Activated CD4-positive, alpha-beta memory T cell treated with anti-CD3 and anti-CD28 coated beads, Interleukin-2, amount 10 ng/mL, durations not matched to agents 7 days and 5 days (primary cell): ENCODE results near the gene CLSTN2. TPM values are rescaled to one million over a fixed set of nuclear protein-coding genes. Genes with fewer than 3 reads are reported as not detected.
"Not testable (repeated sequence)": the region's sequence is repeated elsewhere in the genome, so short reads cannot be mapped to it uniquely, and the experiment has no call there.

Source experiments
- CTCF ChIA-PET: fragments of 350-600 bp; sonication (Branson Sonifier 250); formaldehyde crosslinking; loops from one replicate; lab custom pipeline; 2021; ENCODE audit warnings: antibody characterized with exemption, inconsistent platforms; lab: Charles Lee
- POLR2A ChIA-PET: fragments of 350-600 bp; sonication (Branson Sonifier 250); formaldehyde crosslinking; loops from one replicate; lab custom pipeline; 2021; ENCODE audit warnings: antibody characterized with exemption; lab: Charles Lee
- DNase-seq: peaks from one replicate; pipeline ENCODE4 v3.0.0-alpha.2; 2020
- H3K27ac Mint-ChIP-seq: one replicate; pipeline ENCODE4 v1.8.0; 2021; ENCODE audit warnings: mild to moderate bottlenecking, mixed read lengths
- H3K27me3 Mint-ChIP-seq: one replicate; pipeline ENCODE4 v1.8.0; 2021; ENCODE audit warnings: mixed read lengths
- H3K36me3 Mint-ChIP-seq: one replicate; pipeline ENCODE4 v1.8.0; 2021; ENCODE audit warnings: low read depth, mixed read lengths
- H3K4me1 Mint-ChIP-seq: one replicate; pipeline ENCODE4 v1.8.0; 2021; ENCODE audit warnings: mixed read lengths
- H3K4me3 Mint-ChIP-seq: one replicate; pipeline ENCODE4 v1.8.0; 2021; ENCODE audit warnings: mild to moderate bottlenecking, mixed read lengths
- H3K9me3 Mint-ChIP-seq: one replicate; pipeline ENCODE4 v1.8.0; 2021; ENCODE audit warnings: mixed read lengths
- total RNA-seq, 2 experiments: library from RNA; stranded (reverse); gene quantifications; one replicate each; pipeline ENCODE4 v1.2.3, GENCODE V29; 2021

CLSTN2 gene
- total RNA-seq, 2 experiments from 2014 or later: not detected

DNA sequence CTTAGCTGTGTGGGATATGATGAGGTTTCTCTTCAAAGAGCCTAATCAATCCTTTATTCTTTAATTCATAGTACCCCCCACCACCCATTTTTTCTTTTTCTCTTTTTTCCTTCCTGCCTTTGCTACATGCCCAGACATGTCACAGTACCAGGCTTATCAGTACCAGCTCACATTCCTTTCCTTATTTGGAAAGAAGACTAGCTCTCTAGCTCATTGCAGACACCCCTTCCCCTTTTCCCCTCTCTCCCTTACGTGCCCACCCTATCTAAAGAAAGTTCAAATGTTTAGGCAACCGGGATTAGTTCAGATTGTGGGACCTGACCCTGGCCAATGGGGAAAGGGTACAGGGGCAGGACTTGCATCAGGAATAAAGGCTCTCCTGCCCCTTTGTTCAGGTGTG lies 488.6 kb downstream of the CLSTN2 start:
- H3K27ac Mint-ChIP-seq, H3K27me3 Mint-ChIP-seq, H3K9me3 Mint-ChIP-seq, DNase-seq, CTCF ChIA-PET, H3K4me3 Mint-ChIP-seq, H3K4me1 Mint-ChIP-seq, POLR2A ChIA-PET, H3K36me3 Mint-ChIP-seq: not testable (repeated sequence)

DNA sequence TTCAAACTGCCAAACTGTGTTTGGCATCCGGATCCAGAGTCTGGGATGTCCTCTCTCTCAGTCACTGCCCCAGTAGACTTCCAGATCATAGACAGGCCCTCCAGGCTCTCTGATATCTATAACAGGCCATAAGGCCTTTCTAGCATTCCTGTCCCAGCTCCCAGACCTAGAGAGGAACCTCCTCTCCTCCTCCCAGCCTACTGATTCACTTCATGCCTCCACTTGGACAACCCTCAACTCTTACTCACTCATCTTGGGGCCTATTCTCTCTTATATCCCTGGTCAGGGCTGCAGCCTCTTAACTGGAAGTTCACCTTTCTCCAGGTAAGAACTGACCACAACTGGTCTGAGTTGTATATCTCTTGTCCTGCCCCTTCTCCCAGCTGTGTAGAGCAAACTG lies 489.2 kb downstream of the CLSTN2 start:
- no peaks in the 10 kb centered on the region for H3K36me3 Mint-ChIP-seq
- no peaks in the 10 kb centered on the region for H3K4me1 Mint-ChIP-seq
- DNase-seq: no peak
- H3K27ac Mint-ChIP-seq: no peak overlapping the region
- POLR2A ChIA-PET: no interaction called here
- no peaks in the 10 kb centered on the region for H3K9me3 Mint-ChIP-seq
- no peak overlapping the region for H3K4me3 Mint-ChIP-seq
- CTCF ChIA-PET: no interaction called here
- H3K27me3 Mint-ChIP-seq: no peaks in the 10 kb centered on the region

DNA sequence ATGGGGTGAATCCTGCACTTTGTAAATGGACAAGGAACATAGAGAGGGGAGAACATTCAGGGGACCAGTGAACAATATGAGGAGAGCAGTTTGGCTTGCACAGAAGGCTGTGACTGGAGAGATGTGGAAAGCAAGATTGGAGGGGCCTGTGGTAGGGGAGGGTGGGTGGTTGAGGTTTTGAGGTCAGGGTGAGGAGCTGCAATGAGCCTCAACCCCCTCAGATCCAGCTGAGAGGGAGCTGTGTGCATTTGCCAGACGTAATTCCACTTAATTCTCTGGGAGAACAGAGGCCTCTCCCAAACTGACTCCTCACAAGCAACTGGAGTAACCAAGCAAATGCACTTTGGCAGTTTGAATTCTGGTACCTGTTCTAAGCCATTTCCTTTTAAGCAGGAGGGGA lies 489.7 kb downstream of the CLSTN2 start:
- Mint-ChIP-seq H3K27ac (no peak overlapping the region), H3K27me3 (no peaks in the 10 kb centered on the region), H3K4me1 (no peaks in the 10 kb centered on the region), H3K9me3 (no peaks in the 10 kb centered on the region), H3K4me3 (no peak overlapping the region), H3K36me3 (no peaks in the 10 kb centered on the region)
- no peak for DNase-seq
- POLR2A ChIA-PET: no interaction called here
- CTCF ChIA-PET: no interaction called here

DNA sequence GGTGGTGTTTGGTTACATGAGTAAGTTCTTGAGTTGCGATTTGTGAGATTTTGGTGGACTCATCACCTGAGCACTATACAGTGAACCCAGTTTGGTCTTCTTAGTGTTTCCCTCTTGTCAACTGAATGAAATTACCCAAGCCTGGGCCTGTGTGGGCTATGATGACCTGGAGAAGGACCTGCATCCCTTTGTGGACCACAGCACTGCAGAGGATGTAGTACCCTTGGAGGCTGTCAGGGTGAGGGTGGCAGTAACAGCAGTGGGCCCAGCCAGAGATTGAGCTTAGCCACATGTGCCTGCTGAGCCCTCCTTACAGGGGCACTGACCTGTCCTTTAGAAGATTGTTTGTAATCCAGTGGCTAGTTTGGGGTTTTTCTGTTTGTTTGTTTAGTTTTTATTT lies 492.8 kb downstream of the CLSTN2 start:
- no peaks in the 10 kb centered on the region for H3K4me1 Mint-ChIP-seq
- ChIA-PET CTCF (no interaction called here), POLR2A (no interaction called here)
- DNase-seq: no peak
- no peaks in the 10 kb centered on the region for H3K27me3 Mint-ChIP-seq
- H3K27ac Mint-ChIP-seq: no peak overlapping the region
- no peaks in the 10 kb centered on the region for H3K36me3 Mint-ChIP-seq
- H3K9me3 Mint-ChIP-seq: no peaks in the 10 kb centered on the region
- no peak overlapping the region for H3K4me3 Mint-ChIP-seq

DNA sequence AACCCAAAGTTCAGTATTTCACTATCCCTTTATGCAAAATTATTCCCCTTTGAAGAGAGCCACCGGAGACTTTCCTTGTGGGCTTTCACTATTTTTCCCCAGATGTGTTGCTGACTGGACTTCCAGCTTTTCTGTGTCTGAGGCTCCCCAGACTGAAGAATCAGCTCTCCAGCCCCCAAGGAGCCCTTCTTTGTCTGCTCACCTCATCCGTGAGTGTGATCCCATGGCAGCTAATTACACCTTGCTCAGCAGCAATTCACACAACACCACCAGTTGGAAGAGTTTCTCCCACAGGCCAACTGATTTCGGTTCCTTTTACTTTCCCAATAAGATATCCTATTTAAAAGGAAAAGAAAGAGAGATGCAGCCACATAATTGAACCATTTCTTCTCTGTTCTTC lies 493.4 kb downstream of the CLSTN2 start:
- DNase-seq: no peak
- H3K4me1 Mint-ChIP-seq: no peaks in the 10 kb centered on the region
- H3K36me3 Mint-ChIP-seq: no peaks in the 10 kb centered on the region
- H3K27ac Mint-ChIP-seq: no peak overlapping the region
- POLR2A ChIA-PET: no interaction called here
- H3K27me3 Mint-ChIP-seq: no peaks in the 10 kb centered on the region
- CTCF ChIA-PET: no interaction called here
- no peak overlapping the region for H3K4me3 Mint-ChIP-seq
- no peaks in the 10 kb centered on the region for H3K9me3 Mint-ChIP-seq

DNA sequence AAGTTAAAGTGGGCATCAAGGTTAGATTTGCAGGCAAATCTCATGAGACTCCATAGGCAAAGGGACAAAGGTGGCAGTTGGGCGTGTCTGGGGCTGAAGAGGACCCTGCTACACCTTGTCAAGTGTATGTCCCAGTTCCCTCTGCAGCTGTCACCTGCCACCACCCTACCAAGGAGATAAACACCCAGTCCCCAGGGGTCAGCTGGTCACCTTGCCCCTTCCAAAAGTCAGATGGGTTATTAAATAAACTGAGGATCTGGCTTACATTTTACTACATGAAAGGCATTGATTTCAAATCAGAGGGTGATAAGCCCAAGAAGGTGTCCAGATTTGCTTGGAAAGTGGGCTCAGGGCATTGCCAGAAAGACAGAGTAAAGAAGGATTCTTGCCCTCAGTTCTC lies 494.8 kb downstream of the CLSTN2 start:
- ChIA-PET POLR2A (no interaction called here), CTCF (no interaction called here)
- H3K27ac Mint-ChIP-seq: no peak overlapping the region
- no peaks in the 10 kb centered on the region for H3K36me3 Mint-ChIP-seq
- H3K4me1 Mint-ChIP-seq: no peaks in the 10 kb centered on the region
- H3K27me3 Mint-ChIP-seq: no peaks in the 10 kb centered on the region
- DNase-seq: no peak
- no peak overlapping the region for H3K4me3 Mint-ChIP-seq
- H3K9me3 Mint-ChIP-seq: no peaks in the 10 kb centered on the region

- Mint-ChIP-seq H3K9me3 (no peaks in the 10 kb centered on the region), H3K4me3 (no peak overlapping the region), H3K27ac (no peak overlapping the region), H3K4me1 (no peaks in the 10 kb centered on the region), H3K36me3 (no peaks in the 10 kb centered on the region), H3K27me3 (no peaks in the 10 kb centered on the region)
- DNase-seq: no peak
- POLR2A ChIA-PET: no interaction called here
- CTCF ChIA-PET: interaction anchor here (1.4 kb wide), 1 partner anchor 493 kb away, joined by 3 read pairs; no protein-coding TSS in a partner anchor
Observed at GRCh38 chr3:140430494-140430893, 495.5 kb downstream of the CLSTN2 start.

- ChIA-PET POLR2A (no interaction called here), CTCF (interaction anchor here (1.4 kb wide), 1 partner anchor 494 kb away, joined by 3 read pairs; no protein-coding TSS in a partner anchor)
- H3K27ac Mint-ChIP-seq: no peak overlapping the region
- H3K9me3 Mint-ChIP-seq: no peaks in the 10 kb centered on the region
- no peaks in the 10 kb centered on the region for H3K36me3 Mint-ChIP-seq
- no peak for DNase-seq
- no peaks in the 10 kb centered on the region for H3K27me3 Mint-ChIP-seq
- no peak overlapping the region for H3K4me3 Mint-ChIP-seq
- H3K4me1 Mint-ChIP-seq: no peaks in the 10 kb centered on the region
Observed at GRCh38 chr3:140432229-140432669, 497.3 kb downstream of the CLSTN2 start.

DNA sequence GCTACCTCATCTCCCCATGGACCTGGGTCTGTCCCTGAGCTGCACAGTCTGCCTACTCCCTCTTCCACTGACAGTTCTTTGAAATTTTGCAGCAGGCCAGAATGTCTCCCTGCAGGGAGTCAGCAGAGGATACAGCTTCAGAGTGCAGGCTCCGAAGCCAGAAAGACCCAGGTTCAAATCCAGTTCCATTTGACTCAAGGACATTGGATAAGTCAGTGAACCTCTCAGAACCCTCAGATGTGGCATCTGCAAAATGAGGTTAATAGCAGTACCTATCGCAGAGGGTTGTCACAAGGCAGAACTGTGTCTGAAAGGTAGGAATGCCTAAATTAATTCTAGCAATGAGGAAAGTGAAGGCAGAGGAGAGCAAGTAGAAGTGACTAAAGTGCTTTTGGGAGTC lies 498.4 kb downstream of the CLSTN2 start:
- no peaks in the 10 kb centered on the region for H3K36me3 Mint-ChIP-seq
- H3K27me3 Mint-ChIP-seq: no peaks in the 10 kb centered on the region
- DNase-seq: no peak
- CTCF ChIA-PET: no interaction called here
- H3K27ac Mint-ChIP-seq: no peak overlapping the region
- H3K4me1 Mint-ChIP-seq: no peaks in the 10 kb centered on the region
- POLR2A ChIA-PET: no interaction called here
- no peak overlapping the region for H3K4me3 Mint-ChIP-seq
- H3K9me3 Mint-ChIP-seq: no peaks in the 10 kb centered on the region

- no peak overlapping the region for H3K4me3 Mint-ChIP-seq
- no peaks in the 10 kb centered on the region for H3K36me3 Mint-ChIP-seq
- no peaks in the 10 kb centered on the region for H3K4me1 Mint-ChIP-seq
- no peak overlapping the region for H3K27ac Mint-ChIP-seq
- ChIA-PET POLR2A (no interaction called here), CTCF (no interaction called here)
- H3K9me3 Mint-ChIP-seq: no peaks in the 10 kb centered on the region
- no peak for DNase-seq
- no peaks in the 10 kb centered on the region for H3K27me3 Mint-ChIP-seq
Observed at GRCh38 chr3:140434261-140434905, 499.4 kb downstream of the CLSTN2 start.

DNA sequence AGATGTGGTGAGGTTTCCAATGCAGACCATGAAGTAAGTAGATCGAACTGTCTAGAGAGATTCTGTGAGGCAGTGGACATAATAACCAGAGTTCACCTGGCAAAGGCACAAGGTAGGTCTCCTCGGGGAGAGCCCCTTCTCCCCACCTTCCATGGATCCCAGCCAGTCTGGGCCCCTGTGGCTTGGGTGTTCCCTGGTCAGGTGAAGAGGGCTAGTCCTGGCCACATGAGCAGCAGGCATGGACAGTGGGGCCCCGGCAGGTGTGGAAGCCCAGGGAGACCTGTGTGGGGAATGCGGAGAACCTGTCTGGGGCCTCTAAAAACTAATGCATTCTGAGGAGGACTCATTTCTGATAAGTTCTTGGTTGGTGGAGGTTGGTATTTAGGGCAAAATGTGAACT lies 501.4 kb downstream of the CLSTN2 start:
- Mint-ChIP-seq H3K27ac (no peak overlapping the region), H3K9me3 (no peaks in the 10 kb centered on the region), H3K27me3 (no peaks in the 10 kb centered on the region), H3K36me3 (no peaks in the 10 kb centered on the region), H3K4me1 (no peaks in the 10 kb centered on the region), H3K4me3 (no peak overlapping the region)
- ChIA-PET CTCF (no interaction called here), POLR2A (no interaction called here)
- DNase-seq: no peak

DNA sequence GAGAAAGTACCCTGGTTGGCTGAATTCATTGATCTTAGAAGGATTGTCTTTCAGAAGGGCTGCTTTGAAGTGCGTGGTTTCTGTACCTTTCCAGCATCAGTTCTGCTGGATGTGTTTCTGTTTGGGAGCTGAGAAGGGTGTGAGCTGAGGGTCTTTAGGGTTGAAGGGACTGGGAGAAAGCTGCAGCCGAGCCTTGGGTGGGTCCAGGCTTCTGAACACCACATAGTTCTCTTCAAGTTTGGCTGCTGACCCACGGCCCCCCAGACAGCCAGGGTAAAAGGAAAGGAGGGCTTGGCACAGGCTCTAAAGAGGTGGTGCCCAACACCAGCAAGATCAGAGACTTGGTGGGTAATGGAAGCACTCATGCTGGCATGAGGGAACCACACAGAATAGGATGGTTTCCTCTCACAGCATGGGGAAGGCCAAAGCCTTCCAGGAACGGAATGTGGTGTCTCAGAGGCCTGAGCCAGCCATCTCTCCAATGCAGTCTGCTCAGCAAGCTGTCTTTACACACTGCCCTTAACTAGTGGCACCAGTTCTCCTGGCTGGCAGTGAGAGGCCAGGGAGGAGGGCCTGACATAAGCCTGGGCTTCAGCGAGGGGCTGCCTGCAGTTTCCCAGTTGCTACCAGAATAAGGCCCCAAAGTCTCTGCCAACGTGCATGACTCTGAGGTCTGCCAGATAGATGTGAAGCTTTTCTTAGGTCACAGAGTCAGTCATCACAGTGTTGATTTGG lies 503.9 kb downstream of the CLSTN2 start:
- POLR2A ChIA-PET: no interaction called here
- no peaks in the 10 kb centered on the region for H3K4me1 Mint-ChIP-seq
- no peaks in the 10 kb centered on the region for H3K9me3 Mint-ChIP-seq
- no peak overlapping the region for H3K27ac Mint-ChIP-seq
- H3K4me3 Mint-ChIP-seq: no peak overlapping the region
- CTCF ChIA-PET: no interaction called here
- no peaks in the 10 kb centered on the region for H3K27me3 Mint-ChIP-seq
- H3K36me3 Mint-ChIP-seq: no peaks in the 10 kb centered on the region
- no peak for DNase-seq

- DNase-seq: no peak
- H3K27ac Mint-ChIP-seq: no peak overlapping the region
- H3K4me3 Mint-ChIP-seq: no peak overlapping the region
- H3K27me3 Mint-ChIP-seq: no peaks in the 10 kb centered on the region
- no peaks in the 10 kb centered on the region for H3K4me1 Mint-ChIP-seq
- H3K9me3 Mint-ChIP-seq: no peaks in the 10 kb centered on the region
- CTCF ChIA-PET: no interaction called here
- POLR2A ChIA-PET: no interaction called here
- no peaks in the 10 kb centered on the region for H3K36me3 Mint-ChIP-seq
Observed at GRCh38 chr3:140439527-140439926, 504.5 kb downstream of the CLSTN2 start.

DNA sequence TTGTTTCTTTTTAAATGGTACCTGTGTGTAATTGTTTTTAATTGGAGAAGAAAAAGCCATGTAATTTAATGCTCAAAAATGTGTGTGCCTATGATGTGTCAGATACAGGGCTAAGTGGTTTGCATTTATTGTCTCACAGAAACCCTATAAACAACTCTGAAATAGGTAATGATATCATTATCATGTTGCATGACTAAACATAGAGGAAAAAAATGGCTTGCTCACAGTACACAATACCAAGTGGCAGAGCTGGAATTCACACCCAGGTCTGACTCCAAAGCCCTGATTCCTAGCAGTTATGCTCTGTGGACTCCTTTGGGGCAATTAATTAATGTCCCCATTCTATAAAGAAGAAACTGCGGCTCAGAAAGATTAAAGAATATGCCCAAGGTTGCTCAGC lies 505.5 kb downstream of the CLSTN2 start:
- Mint-ChIP-seq H3K27me3 (no peaks in the 10 kb centered on the region), H3K9me3 (no peaks in the 10 kb centered on the region), H3K27ac (no peak overlapping the region), H3K4me1 (no peaks in the 10 kb centered on the region), H3K4me3 (no peak overlapping the region), H3K36me3 (no peaks in the 10 kb centered on the region)
- POLR2A ChIA-PET: no interaction called here
- CTCF ChIA-PET: no interaction called here
- DNase-seq: no peak
